SU-DHL-6 (cell line): ENCODE data around the gene FAM83C.

Experiments
- H2AFZ ChIP-seq: fragments of 200-600 bp; sonication (generic); 2 replicates; pipeline ENCODE4 v1.6.1; 2014; ENCODE audit warnings: low read depth, mild to moderate bottlenecking, moderate library complexity, mixed read lengths, antibody characterized with exemption, low read length; ENCODE audit not compliant: severe bottlenecking
- H3F3A ChIP-seq: fragments of 200-600 bp; shearing (Covaris generic); 2 replicates; pipeline ENCODE4 v1.6.0; 2016; ENCODE audit warnings: antibody characterized with exemption, mild to moderate bottlenecking; ENCODE audit not compliant: insufficient read depth
- H3K27ac ChIP-seq: fragments of 200-600 bp; sonication (generic); 2 replicates; pipeline ENCODE4 v1.5.1; 2016; ENCODE audit warnings: low read depth, mild to moderate bottlenecking, low read length, moderate library complexity, mixed read lengths
- H3K27me3 ChIP-seq: fragments of 200-600 bp; sonication (generic), shearing (Covaris generic); 2 replicates; pipeline ENCODE4 v1.6.0; 2014; ENCODE audit warnings: mild to moderate bottlenecking, low read length
- H3K36me3 ChIP-seq: fragments of 200-600 bp; sonication (generic); 2 replicates; pipeline ENCODE4 v1.6.1; 2014; ENCODE audit warnings: mild to moderate bottlenecking, low read length, mixed read lengths
- H3K4me2 ChIP-seq: fragments of 300-600, 200-600 bp; shearing (Covaris generic), sonication (generic); 2 replicates; pipeline ENCODE4 v1.6.0; 2014; ENCODE audit warnings: low read length, low read depth, mild to moderate bottlenecking; ENCODE audit not compliant: poor library complexity, severe bottlenecking
- H3K4me3 ChIP-seq: fragments of 200-600 bp; sonication (generic); 2 replicates; pipeline ENCODE4 v1.5.1; 2014; ENCODE audit warnings: antibody characterized with exemption, low read length, mild to moderate bottlenecking, mixed read lengths; ENCODE audit not compliant: insufficient read depth, poor library complexity, severe bottlenecking
- H3K79me2 ChIP-seq: fragments of 200-600 bp; sonication (generic); 2 replicates; pipeline ENCODE4 v1.6.1; 2014; ENCODE audit warnings: mild to moderate bottlenecking, low read length, moderate library complexity; ENCODE audit not compliant: insufficient read depth
- H3K9ac ChIP-seq: fragments of 200-600 bp; sonication (generic); 2 replicates; pipeline ENCODE4 v1.7.0; 2014; ENCODE audit warnings: mild to moderate bottlenecking, low read length
- H3K9me2 ChIP-seq: fragments of 200-600 bp; sonication (generic); replicated peaks from 2 replicates; pipeline ENCODE4 v1.6.1; 2014; ENCODE audit warnings: low read length; ENCODE audit not compliant: insufficient read depth
- H3K9me3 ChIP-seq: fragments of 200-600 bp; sonication (generic); 2 replicates; pipeline ENCODE4 v1.6.1; 2014; ENCODE audit warnings: low read length, mixed read lengths; ENCODE audit not compliant: insufficient read depth
- H4K20me1 ChIP-seq: fragments of 200-600 bp; sonication (generic); 2 replicates; pipeline ENCODE4 v1.6.1; 2014; ENCODE audit warnings: low read depth, mild to moderate bottlenecking, antibody characterized with exemption, low read length, moderate library complexity, mixed read lengths
- EZH2phosphoT487 ChIP-seq: fragments of 200-600 bp; sonication (generic), shearing (Covaris generic); conservative IDR thresholded peaks from 2 replicates; pipeline ENCODE4 v1.6.1; 2018; ENCODE audit warnings: mild to moderate bottlenecking, antibody characterized with exemption, low read length, moderate library complexity, mixed read lengths
- TF ChIP-seq, protein P1 (sequence below): fragments of 200-600 bp; sonication (generic); IDR thresholded peaks from one replicate; pipeline ENCODE4 v1.5.1; 2017; ENCODE audit warnings: antibody characterized with exemption, mild to moderate bottlenecking, low read length, moderate library complexity; ENCODE audit not compliant: insufficient read depth, poor library complexity, severe bottlenecking

FAM83C gene

DNA sequence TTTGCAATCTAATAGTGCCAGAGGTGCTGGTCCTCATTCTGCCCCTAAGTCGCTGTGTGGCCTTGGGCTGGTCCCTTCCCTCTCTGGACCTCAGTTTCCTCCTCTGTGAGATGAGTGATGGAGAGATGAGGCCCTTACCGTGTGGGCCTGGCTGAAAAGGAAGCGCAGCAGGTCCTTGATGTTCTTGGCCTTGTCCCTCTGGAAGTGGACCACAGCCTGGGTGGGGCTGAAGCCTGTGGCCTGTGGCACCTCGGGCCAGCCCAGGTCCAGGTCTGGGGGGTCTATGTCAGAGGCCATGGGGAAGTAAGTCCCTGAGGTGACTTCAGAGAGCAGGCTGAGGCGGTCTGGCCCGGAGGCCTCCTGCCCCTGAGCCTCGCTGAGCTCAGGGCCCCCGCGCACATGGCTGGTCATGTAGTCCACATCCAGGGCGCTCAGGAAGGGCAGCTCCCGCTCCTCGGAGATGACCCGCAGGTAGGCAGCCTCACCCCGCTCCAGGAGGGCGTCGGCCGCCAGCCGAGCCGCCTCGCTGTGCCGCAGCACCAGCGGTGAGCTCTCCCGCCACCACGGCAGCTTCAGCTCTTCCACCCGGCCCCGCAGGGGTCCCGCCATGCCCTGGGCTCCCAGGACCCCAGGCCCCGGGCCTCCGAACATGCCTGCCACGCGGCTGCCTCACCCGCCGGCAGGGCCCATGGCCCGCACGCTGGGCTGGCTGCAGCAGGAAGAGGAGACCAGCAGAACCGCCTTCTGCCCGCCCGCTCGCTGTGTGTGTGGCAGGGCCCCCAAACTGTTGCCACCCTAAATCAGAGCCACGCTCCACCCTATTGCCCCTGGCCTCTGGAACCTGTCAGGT lies at the start of gene FAM83C:
Gene FAM83C (minus strand): TSS at position 772 of the 850 bp plus-strand sequence. CDS start 121 bp downstream, at position 651.
- no peak within 1 kb of the TSS for H3K4me2 ChIP-seq

DNA sequence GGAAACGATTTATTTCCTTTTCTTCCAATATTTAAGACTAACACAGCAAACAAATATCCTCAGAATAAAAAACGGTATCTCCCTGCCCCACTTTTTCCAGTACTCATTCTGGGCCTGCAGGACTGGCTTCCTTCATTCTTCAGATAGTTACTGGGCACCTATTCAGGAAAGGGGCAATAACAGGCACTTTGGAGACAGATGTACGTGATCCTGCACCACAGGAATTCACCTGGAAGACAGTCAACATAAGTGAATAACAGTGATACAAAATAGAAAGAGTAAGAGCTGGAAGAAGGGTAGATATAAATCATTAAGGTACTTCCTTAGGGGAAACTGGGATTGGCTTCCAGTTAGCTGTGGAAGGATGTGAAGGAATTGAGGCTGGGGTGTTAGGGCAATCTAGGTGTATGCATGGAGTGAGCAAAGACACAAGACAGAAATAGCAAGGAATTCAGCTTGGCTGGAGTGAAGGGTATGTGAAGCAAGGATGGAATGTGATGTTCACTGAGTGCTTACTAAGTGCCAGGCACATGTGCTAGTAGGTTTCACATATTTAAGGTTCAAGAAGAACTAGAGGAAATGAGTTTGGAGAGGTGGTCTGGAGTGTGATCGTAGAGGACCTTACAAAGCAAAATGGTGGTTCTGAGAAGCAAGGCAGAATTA lies 49.3 kb upstream of the FAM83C start:
- no peaks in the 10 kb centered on the region for H3K27me3 ChIP-seq
- H3F3A ChIP-seq, result no peaks in the 10 kb centered on the region
- H3K27ac ChIP-seq, result no peak overlapping the region
- no peaks in the 10 kb centered on the region for H3K79me2 ChIP-seq
- TF ChIP-seq, protein P1, sequence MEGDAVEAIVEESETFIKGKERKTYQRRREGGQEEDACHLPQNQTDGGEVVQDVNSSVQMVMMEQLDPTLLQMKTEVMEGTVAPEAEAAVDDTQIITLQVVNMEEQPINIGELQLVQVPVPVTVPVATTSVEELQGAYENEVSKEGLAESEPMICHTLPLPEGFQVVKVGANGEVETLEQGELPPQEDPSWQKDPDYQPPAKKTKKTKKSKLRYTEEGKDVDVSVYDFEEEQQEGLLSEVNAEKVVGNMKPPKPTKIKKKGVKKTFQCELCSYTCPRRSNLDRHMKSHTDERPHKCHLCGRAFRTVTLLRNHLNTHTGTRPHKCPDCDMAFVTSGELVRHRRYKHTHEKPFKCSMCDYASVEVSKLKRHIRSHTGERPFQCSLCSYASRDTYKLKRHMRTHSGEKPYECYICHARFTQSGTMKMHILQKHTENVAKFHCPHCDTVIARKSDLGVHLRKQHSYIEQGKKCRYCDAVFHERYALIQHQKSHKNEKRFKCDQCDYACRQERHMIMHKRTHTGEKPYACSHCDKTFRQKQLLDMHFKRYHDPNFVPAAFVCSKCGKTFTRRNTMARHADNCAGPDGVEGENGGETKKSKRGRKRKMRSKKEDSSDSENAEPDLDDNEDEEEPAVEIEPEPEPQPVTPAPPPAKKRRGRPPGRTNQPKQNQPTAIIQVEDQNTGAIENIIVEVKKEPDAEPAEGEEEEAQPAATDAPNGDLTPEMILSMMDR, result no peak
- TF ChIP-seq EZH2phosphoT487, result no peak
- 0 out of 2 replicates have a peak, but pooled peaks cover under 1% of the 10 kb centered on the region for H3K36me3 ChIP-seq
- no peak overlapping the region for H3K9ac ChIP-seq
- H3K9me2 ChIP-seq, result no peaks in the 10 kb centered on the region
- H3K4me2 ChIP-seq, result no peak overlapping the region
- H4K20me1 ChIP-seq, result no peaks in the 10 kb centered on the region
- no peak overlapping the region for H2AFZ ChIP-seq
- H3K9me3 ChIP-seq, result no peaks in the 10 kb centered on the region
- H3K4me3 ChIP-seq, result no peak overlapping the region

More for the DNA sequence above, at the start of gene FAM83C:
- no peaks in the 10 kb centered on the region for H4K20me1 ChIP-seq
- no peak within 1 kb of the TSS for H3K4me3 ChIP-seq
- H3K9ac ChIP-seq, result no peak within 1 kb of the TSS
- no peaks in the 10 kb centered on the region for H3K79me2 ChIP-seq
- no peaks in the 10 kb centered on the region for H3K9me2 ChIP-seq
- H3F3A ChIP-seq, result no peaks in the 10 kb centered on the region
- H3K27ac ChIP-seq, result no peak within 1 kb of the TSS
- no peak for TF ChIP-seq EZH2phosphoT487
- TF ChIP-seq, protein P1, result no peak
- no peaks in the 10 kb centered on the region for H3K27me3 ChIP-seq
- no peaks in the 10 kb centered on the region for H3K36me3 ChIP-seq
- H2AFZ ChIP-seq, result no peak within 1 kb of the TSS
- no peaks in the 10 kb centered on the region for H3K9me3 ChIP-seq

DNA sequence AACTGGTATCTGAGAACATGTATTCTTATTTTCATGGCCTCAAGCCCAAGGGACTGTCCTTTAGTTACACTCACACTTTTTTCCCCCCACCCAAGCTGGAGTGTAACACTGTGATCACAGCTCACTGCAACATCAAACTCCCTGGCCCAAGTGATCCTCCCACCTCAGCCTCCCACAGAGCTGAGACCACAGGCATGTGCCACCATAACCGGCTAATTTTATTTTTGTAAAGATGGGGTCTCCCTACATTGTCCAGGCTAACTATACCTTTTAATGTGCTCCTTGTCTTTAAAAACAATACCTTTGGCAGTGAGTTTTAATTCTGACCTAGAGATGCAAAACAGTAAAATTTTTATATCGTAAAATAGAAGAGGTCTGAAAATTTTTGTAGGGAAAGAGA lies 48.2 kb upstream of the FAM83C start:
- H4K20me1 ChIP-seq, result no peaks in the 10 kb centered on the region
- no peak overlapping the region for H3K4me2 ChIP-seq
- no peak overlapping the region for H3K4me3 ChIP-seq
- H3K9ac ChIP-seq, result no peak overlapping the region
- H3K36me3 ChIP-seq, result no peaks in the 10 kb centered on the region
- H2AFZ ChIP-seq, result no peak overlapping the region
- H3K9me2 ChIP-seq, result no peaks in the 10 kb centered on the region
- H3K27ac ChIP-seq, result no peak overlapping the region
- H3K9me3 ChIP-seq, result no peaks in the 10 kb centered on the region
- TF ChIP-seq, protein P1, result no peak
- no peak for TF ChIP-seq EZH2phosphoT487
- no peaks in the 10 kb centered on the region for H3F3A ChIP-seq
- no peaks in the 10 kb centered on the region for H3K79me2 ChIP-seq
- H3K27me3 ChIP-seq, result no peaks in the 10 kb centered on the region
